Neural progenitor cell (in vitro differentiated cells): ENCODE measurements around the gene USP14. TPM values are rescaled to one million over a fixed set of nuclear protein-coding genes. Genes with fewer than 3 reads are reported as not detected.

ENCODE experiments used
- DNase-seq: peaks from one replicate; pipeline ENCODE4 v3.0.0-alpha.2; 2016; ENCODE audit warnings: low spot score
- H2AFZ ChIP-seq: fragments of 200-600 bp; sonication (generic); replicated peaks from 2 replicates; pipeline ENCODE4 v1.6.1; 2016; ENCODE audit warnings: antibody characterized with exemption
- H3F3A ChIP-seq: fragments of 200-600 bp; sonication (generic); 2 replicates; pipeline ENCODE4 v1.6.1; 2016; ENCODE audit warnings: antibody characterized with exemption, low read depth
- H3K27ac ChIP-seq: fragments of 200-600 bp; sonication (generic); 2 replicates; pipeline ENCODE4 v1.5.1; 2016; ENCODE audit warnings: mild to moderate bottlenecking
- H3K27me3 ChIP-seq: fragments of 200-600 bp; sonication (generic); 2 replicates; pipeline ENCODE4 v1.6.1; 2016; ENCODE audit warnings: mild to moderate bottlenecking, moderate library complexity
- H3K36me3 ChIP-seq: fragments of 200-600 bp; sonication (generic); 2 replicates; pipeline ENCODE4 v1.5.1; 2016
- H3K4me1 ChIP-seq: fragments of 200-600 bp; sonication (generic); 2 replicates; pipeline ENCODE4 v1.6.1; 2016; ENCODE audit warnings: mixed run types
- H3K4me2 ChIP-seq: fragments of 200-600 bp; sonication (generic); 2 replicates; pipeline ENCODE4 v1.6.1; 2016
- H3K4me3 ChIP-seq: fragments of 200-600 bp; sonication (generic); 2 replicates; pipeline ENCODE4 v1.5.1; 2016
- H3K79me2 ChIP-seq: fragments of 200-600 bp; sonication (generic); 2 replicates; pipeline ENCODE4 v1.6.1; 2016; ENCODE audit warnings: low read depth
- H3K9ac ChIP-seq: fragments of 200-600 bp; sonication (generic); 2 replicates; pipeline ENCODE4 v1.6.1; 2016
- H3K9me3 ChIP-seq: fragments of 200-600 bp; sonication (generic); 2 replicates; pipeline ENCODE4 v1.5.1; 2016; ENCODE audit warnings: low read depth
- H4K20me1 ChIP-seq: fragments of 200-600 bp; sonication (generic); 2 replicates; pipeline ENCODE4 v1.6.1; 2016; ENCODE audit warnings: low read depth
- H3K27ac Mint-ChIP-seq: 3 replicates; pipeline ENCODE4 v1.8.0; 2021; ENCODE audit warnings: mixed read lengths
- H3K27me3 Mint-ChIP-seq: 2 replicates; pipeline ENCODE4 v1.8.0; 2022; ENCODE audit warnings: low read depth, mild to moderate bottlenecking, inconsistent platforms, moderate library complexity, mixed read lengths; ENCODE audit not compliant: insufficient read depth
- H3K36me3 Mint-ChIP-seq: 3 replicates; pipeline ENCODE4 v1.8.0; 2021; ENCODE audit warnings: mixed read lengths
- H3K4me1 Mint-ChIP-seq: 3 replicates; pipeline ENCODE4 v1.8.0; 2021; ENCODE audit warnings: mixed read lengths
- H3K4me3 Mint-ChIP-seq: 3 replicates; pipeline ENCODE4 v1.8.0; 2021; ENCODE audit warnings: mild to moderate bottlenecking, moderate library complexity, mixed read lengths
- H3K9me3 Mint-ChIP-seq: 3 replicates; pipeline ENCODE4 v1.8.0; 2020; ENCODE audit warnings: mixed read lengths
- EZH2 ChIP-seq: fragments of 200-600 bp; sonication (generic); IDR thresholded peaks from 2 replicates; pipeline ENCODE4 v1.6.1; 2017; ENCODE audit warnings: antibody characterized with exemption, mild to moderate bottlenecking, moderate library complexity
- EZH2phosphoT487 ChIP-seq: fragments of 200-600 bp; sonication (generic); IDR thresholded peaks from 2 replicates; pipeline ENCODE4 v1.6.1; 2017; ENCODE audit warnings: antibody characterized with exemption
- total RNA-seq: library from RNA; depleted of rRNA; stranded (reverse); fragments of >200 nt; gene quantifications from 2 replicates; pipeline ENCODE4 v1.2.3, GENCODE V29; 2015; ENCODE audit warnings: low replicate concordance
- TF ChIP-seq, protein P1 (sequence below): fragments of 200-600 bp; sonication (generic); IDR thresholded peaks from 2 replicates; pipeline ENCODE4 v1.5.1; 2017; ENCODE audit warnings: antibody characterized with exemption, mild to moderate bottlenecking

USP14 gene
- total RNA-seq, 1 donor from 2014 or later = 38.9 TPM

DNA sequence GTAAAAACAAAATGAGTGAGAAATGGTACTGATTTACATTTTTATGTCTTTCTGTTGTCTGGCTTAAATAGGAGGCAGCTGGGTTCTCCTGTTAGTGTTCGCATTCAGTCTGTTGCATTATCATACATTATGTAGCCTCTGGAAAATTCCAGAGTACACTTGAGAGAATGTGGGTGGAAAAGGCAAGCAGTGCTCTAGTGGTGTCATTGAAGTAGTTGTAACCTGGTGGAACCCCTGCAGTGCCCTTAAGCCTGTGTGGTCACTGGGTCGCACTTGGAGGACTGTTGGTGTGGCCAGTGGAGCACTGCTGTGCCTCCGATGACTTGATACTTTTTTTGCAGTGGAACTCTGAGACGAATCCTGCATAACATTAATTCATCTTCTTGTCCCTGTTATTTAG, 52.4 kb downstream of the USP14 start:
- Histone ChIP-seq H3K4me1 (no peaks in the 10 kb centered on the region), H3K9ac (no peak overlapping the region), H3K4me2 (no peak overlapping the region), H3K79me2 (peaks cover 11% of the 10 kb centered on the region), H4K20me1 (peaks cover 4% of the 10 kb centered on the region), H2AFZ (no peak overlapping the region), H3K27me3 (no peaks in the 10 kb centered on the region), H3K36me3 (peaks cover 22% of the 10 kb centered on the region), H3K4me3 (no peak overlapping the region), H3K9me3 (no peaks in the 10 kb centered on the region), H3K27ac (no peak overlapping the region), H3F3A (no peaks in the 10 kb centered on the region)
- H3K9me3 Mint-ChIP-seq = no peaks in the 10 kb centered on the region
- no peak overlapping the region for H3K27ac Mint-ChIP-seq
- TF ChIP-seq, protein P1, sequence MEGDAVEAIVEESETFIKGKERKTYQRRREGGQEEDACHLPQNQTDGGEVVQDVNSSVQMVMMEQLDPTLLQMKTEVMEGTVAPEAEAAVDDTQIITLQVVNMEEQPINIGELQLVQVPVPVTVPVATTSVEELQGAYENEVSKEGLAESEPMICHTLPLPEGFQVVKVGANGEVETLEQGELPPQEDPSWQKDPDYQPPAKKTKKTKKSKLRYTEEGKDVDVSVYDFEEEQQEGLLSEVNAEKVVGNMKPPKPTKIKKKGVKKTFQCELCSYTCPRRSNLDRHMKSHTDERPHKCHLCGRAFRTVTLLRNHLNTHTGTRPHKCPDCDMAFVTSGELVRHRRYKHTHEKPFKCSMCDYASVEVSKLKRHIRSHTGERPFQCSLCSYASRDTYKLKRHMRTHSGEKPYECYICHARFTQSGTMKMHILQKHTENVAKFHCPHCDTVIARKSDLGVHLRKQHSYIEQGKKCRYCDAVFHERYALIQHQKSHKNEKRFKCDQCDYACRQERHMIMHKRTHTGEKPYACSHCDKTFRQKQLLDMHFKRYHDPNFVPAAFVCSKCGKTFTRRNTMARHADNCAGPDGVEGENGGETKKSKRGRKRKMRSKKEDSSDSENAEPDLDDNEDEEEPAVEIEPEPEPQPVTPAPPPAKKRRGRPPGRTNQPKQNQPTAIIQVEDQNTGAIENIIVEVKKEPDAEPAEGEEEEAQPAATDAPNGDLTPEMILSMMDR = no peak
- TF ChIP-seq EZH2 (no peak), EZH2phosphoT487 (no peak)
- H3K4me3 Mint-ChIP-seq = no peak overlapping the region
- H3K27me3 Mint-ChIP-seq = no peaks in the 10 kb centered on the region
- no peak for DNase-seq
- peaks cover 44% of the 10 kb centered on the region for H3K36me3 Mint-ChIP-seq
- H3K4me1 Mint-ChIP-seq = no peaks in the 10 kb centered on the region

GRCh38 chr18:211582-211981, 53.2 kb downstream of the USP14 start:
- Histone ChIP-seq H3K4me2 (no peak overlapping the region), H3K27ac (no peak overlapping the region), H3K27me3 (no peaks in the 10 kb centered on the region), H3K4me3 (no peak overlapping the region), H3K9ac (no peak overlapping the region), H3K79me2 (peaks cover 11% of the 10 kb centered on the region), H3K4me1 (no peaks in the 10 kb centered on the region), H3F3A (no peaks in the 10 kb centered on the region), H2AFZ (no peak overlapping the region), H3K9me3 (no peaks in the 10 kb centered on the region), H3K36me3 (peaks cover 21% of the 10 kb centered on the region), H4K20me1 (peaks cover 8% of the 10 kb centered on the region)
- Mint-ChIP-seq H3K36me3 (peaks cover 42% of the 10 kb centered on the region), H3K4me3 (no peak overlapping the region), H3K9me3 (no peaks in the 10 kb centered on the region), H3K27ac (no peak overlapping the region), H3K27me3 (no peaks in the 10 kb centered on the region), H3K4me1 (no peaks in the 10 kb centered on the region)
- TF ChIP-seq, protein P1 = no peak
- TF ChIP-seq EZH2 = no peak
- no peak for TF ChIP-seq EZH2phosphoT487
- no peak for DNase-seq

- no peak overlapping the region for H3K4me3 Mint-ChIP-seq
- peaks cover 11% of the 10 kb centered on the region for H3K79me2 ChIP-seq
- H2AFZ ChIP-seq = no peak overlapping the region
- H3K36me3 Mint-ChIP-seq = peaks cover 50% of the 10 kb centered on the region
- no peak overlapping the region for H3K4me2 ChIP-seq
- no peaks in the 10 kb centered on the region for H3K9me3 ChIP-seq
- no peak overlapping the region for H3K9ac ChIP-seq
- H3K9me3 Mint-ChIP-seq = no peaks in the 10 kb centered on the region
- H3K36me3 ChIP-seq = peaks cover 21% of the 10 kb centered on the region
- H3K27ac ChIP-seq = no peak overlapping the region
- H3K4me3 ChIP-seq = no peak overlapping the region
- no peak for TF ChIP-seq EZH2phosphoT487
- TF ChIP-seq, protein P1 = peak; percentile 14
- no peak for TF ChIP-seq EZH2
- no peaks in the 10 kb centered on the region for H3K4me1 ChIP-seq
- H3K27ac Mint-ChIP-seq = no peak overlapping the region
- H3K27me3 ChIP-seq = no peaks in the 10 kb centered on the region
- H3K27me3 Mint-ChIP-seq = no peaks in the 10 kb centered on the region
- DNase-seq = no peak
- H3F3A ChIP-seq = peaks cover 3% of the 10 kb centered on the region
- H3K4me1 Mint-ChIP-seq = peaks cover 6% of the 10 kb centered on the region
- H4K20me1 ChIP-seq = peaks cover 12% of the 10 kb centered on the region
Measured at GRCh38 chr18:212780-213179, 54.4 kb downstream of the USP14 start.
